HG03066 (cell line): Measurements from ENCODE around the gene MYO5B.

Experiments
- ATAC-seq: cut with Tn5 transposase; IDR thresholded peaks from one replicate; pipeline ENCODE4 v1.9.1; 2021; ENCODE audit warnings: low read depth; ENCODE audit not compliant: unreplicated experiment

The MYO5B gene

GRCh38 chr18:50189160-50189559 lies 5.8 kb downstream of the MYO5B start:
- no peak for ATAC-seq

GRCh38 chr18:50188652-50189051 lies 6.3 kb downstream of the MYO5B start:
- ATAC-seq, result no peak

- no peak for ATAC-seq
Observed at GRCh38 chr18:50187659-50188058, 7.3 kb downstream of the MYO5B start.

GRCh38 chr18:50186385-50186784 lies 8.6 kb downstream of the MYO5B start:
- ATAC-seq, result no peak

GRCh38 chr18:50183556-50183955 lies 11.4 kb downstream of the MYO5B start:
- ATAC-seq, result no peak

- no peak for ATAC-seq
Observed at GRCh38 chr18:50182511-50182910, 12.4 kb downstream of the MYO5B start.

DNA sequence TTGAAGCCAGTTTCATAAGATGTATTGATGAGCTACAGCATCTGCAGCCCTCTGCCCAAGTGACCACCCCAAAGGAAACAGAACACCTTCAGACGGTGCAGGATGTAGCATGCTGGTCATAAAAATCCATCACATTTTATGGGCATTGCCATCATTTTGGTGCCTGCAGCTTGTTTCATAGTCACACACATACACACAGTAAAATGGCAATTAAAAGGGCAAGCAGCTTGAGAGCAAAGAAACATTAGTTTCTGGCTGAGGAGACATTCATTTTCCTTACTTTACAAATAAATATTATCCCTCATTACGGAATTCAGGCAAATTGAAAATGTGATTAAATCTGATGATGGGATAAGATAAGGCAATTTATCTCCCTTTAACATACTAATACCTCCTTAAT lies 13.4 kb downstream of the MYO5B start:
- ATAC-seq, result no peak

- no peak for ATAC-seq
Observed at GRCh38 chr18:50179465-50179864, 15.5 kb downstream of the MYO5B start.

DNA sequence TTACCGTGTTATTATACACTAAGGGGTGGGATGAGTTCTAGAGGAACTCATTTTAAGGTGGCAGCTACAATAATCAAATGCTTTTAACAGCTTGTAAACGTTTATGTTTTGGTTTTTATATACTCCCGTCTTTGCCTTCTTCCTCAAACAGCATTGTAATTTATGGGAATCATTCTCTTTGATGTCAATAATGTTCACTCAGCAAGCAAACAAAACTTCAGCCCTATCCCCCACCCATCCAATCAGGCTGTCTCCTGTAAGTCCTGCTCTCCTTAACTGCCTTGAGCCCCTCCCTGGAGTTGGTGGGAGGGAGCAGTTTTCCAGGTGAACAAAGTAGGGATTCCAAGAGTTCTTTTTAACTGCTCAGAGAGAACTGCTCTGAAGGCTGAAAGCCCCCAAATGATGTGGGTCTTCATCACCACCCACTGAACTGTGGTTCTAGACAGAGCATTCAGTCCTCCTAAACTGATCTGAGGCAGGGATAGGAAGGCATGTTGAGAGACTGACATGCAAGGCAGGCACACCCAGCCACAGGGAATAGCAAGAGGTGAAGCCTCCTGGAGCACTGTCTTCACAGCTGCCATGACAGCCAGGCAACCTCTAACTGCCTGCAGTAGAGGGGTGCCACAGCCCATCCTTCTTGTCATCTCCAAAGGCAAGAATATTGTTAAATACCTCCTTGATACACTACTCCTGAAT lies 17.5 kb downstream of the MYO5B start:
- no peak for ATAC-seq

GRCh38 chr18:50172367-50172766 lies 22.6 kb downstream of the MYO5B start:
- ATAC-seq, result no peak

DNA sequence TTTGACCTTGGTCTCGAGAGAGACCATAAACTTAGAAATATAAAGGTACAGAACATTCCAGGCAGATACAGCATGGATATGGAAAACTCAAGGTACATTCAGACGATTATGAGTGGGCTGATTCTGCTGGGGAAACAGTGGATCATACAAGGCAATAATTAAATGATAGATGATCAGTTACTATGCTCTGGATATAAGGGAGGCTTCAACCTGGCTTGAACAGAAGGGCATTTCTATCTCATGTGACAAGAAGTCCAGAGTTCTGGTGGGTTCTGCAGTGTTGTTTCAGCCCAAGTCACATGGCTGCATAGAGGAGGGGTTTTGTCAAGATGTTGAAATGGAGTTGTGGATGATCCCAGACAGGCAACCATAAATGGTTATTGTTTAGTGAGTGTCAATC lies 23.5 kb downstream of the MYO5B start:
- no peak for ATAC-seq

- no peak for ATAC-seq
Observed at GRCh38 chr18:50170004-50170403, 24.9 kb downstream of the MYO5B start.

DNA sequence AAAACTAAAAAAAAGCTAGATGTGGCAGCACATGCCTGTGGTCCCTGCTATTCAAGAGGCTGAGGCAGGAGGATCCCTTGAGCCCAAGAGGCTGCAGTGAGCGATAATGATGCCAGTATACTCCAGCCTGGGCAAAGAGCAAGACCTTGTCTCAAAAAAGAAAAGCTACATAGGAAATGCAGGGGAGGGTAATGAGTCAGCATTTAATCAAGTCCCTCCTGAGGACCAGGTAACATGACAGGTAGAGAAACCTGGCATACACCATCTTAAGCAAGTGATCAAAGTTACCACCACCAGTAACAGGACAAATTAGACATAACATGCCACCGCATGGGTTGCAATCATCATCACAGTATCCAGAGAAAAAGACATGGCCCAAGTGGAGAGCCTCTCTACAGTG lies 25.8 kb downstream of the MYO5B start:
- ATAC-seq, result no peak

DNA sequence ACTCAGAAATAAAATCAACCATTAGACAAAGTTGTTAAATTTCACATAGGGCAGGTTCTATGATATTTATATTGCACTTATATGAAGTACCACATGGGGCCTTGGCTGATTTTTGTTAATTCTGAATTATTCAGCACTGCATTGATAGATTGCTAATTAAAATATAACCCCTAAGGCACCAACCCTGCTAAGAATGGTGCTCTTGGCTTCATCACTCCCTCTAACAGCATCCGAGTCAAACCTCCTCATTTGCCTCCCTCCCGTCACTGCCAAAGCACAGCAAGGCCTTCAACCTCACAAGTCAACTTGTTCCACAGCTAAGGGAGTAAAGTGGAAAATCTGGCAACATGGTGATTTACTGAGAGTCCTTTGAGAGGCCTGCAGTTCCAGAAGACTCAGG lies 27.0 kb downstream of the MYO5B start:
- ATAC-seq, result no peak

DNA sequence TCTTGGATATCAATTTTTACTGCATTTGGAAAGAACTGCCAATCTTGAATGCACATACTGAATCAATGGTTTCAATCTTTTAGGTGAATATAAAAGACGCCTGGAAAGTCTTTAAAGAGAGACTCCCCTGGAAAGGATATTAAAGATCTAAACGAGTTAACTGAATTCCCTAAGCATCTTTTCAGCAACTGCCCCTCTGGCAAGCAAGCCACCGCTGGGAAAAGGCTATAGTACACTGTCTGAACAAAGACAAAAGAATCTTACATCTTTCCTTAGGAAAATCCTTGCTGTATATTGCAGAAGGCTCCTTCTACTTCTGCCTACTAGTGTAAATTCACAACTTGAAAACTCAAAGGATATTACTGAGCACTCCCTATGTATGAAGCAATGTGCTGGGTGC lies 28.0 kb downstream of the MYO5B start:
- ATAC-seq, result no peak

- no peak for ATAC-seq
Observed at GRCh38 chr18:50163505-50163904, 31.4 kb downstream of the MYO5B start.

- ATAC-seq, result no peak
Observed at GRCh38 chr18:50162486-50163304, 32.3 kb downstream of the MYO5B start.

GRCh38 chr18:50161597-50162205 lies 33.2 kb downstream of the MYO5B start:
- ATAC-seq, result no peak

DNA sequence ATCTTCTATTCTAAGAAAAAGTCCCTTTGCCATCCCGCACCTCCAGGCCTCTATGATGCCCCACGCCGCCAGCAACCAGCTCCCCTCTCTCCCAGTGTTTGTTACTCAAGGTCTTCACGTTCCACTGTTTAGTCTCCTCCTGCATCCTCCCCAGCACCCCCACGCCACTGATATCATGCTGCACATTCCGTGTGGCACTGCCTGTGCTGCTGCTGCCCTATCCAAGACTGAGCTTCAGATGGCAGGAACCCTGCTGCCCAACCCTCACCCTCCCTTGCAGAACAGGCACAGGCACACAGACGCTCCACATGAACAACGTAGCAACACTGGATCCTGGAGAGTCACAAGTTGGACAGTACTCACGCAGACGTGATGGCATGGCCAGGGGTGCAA lies 35.3 kb downstream of the MYO5B start:
- no peak for ATAC-seq

DNA sequence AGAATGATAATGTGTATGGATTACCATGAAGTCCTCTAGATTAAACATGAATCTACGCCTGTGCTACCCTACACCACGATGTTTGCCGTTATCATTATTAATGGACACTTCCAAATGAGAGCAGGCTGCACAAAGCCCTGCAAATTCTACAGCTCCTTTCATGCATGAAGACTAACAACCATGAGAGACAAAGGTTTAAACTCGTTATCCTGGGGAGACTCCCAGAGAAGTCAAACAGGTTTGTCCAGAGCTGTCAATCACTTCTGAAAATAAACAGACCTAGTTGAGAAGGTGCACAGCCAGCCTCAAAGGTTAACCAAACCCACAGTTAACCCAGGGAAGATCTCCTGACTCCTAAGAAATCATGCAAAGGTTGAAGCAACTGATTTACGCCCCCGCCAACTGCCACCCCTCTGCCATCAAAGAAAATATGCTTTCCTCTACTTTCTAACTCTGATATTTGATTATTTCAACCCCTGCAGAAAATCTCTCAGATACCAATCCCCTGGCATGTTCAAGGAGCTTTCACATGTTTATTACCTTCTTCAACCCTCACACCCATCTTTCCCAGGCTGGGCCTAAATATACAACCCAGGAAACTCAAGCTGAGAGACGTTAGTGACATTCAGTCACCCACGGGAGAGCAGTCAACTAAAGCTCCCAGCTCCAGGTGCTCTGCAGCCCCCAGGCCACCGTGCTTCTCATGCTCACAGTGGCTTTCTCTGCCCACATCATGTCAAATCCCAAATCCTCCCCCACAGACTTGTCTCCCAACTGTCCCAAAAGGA lies 35.9 kb downstream of the MYO5B start:
- ATAC-seq, result no peak

DNA sequence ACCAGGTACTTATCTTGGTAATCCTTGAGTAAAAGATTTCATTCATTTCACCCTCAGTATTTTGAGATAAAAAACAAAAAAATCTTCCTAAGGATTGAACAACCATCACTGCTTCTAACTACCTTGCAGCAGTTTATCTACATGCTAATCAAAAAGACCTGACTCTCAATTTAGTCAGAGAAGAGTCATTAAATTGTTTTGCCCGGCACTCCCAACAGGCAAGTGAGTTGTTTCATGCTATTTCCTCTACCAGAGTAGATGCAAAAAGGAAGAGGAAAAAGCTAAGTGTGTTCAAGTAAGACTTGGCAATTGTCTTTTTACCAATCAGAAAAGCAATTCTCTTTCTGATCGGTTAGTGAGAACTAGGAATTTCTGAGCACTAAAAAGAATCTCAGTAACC lies 39.5 kb downstream of the MYO5B start:
- no peak for ATAC-seq
